NCI-H526 (cell line): ENCODE measurements around the gene ZFP92.
"Not testable (repeated sequence)": the region's sequence is repeated elsewhere in the genome, so short reads cannot be mapped to it uniquely, and the experiment has no call there.

Source experiments
- DNase-seq, 2 experiments: peaks; one replicate each; lab custom pipeline; 2025; lab: John Stamatoyannopoulos, UW

ZFP92 gene

DNA sequence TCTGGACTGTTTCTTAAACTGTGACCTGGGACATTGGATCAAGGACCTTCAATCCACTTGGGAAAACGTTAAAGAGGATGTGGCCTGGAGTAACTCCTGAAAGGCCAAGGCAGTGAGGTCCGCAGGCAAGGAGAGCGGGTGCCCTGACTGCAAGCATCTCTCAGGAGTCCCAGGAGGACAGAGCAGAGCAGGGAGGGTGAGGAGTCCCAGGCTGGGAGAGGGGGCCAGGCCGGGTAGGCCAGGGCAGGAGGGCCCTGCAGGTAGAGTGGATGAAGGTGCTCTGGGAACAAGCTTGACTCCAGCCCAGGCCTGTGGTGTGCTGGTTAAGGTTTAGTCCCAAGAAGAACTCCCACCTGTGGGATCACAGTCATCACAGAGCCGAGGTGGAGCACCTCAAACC, 23.9 kb upstream of the ZFP92 start:
- no peak for DNase-seq

DNA sequence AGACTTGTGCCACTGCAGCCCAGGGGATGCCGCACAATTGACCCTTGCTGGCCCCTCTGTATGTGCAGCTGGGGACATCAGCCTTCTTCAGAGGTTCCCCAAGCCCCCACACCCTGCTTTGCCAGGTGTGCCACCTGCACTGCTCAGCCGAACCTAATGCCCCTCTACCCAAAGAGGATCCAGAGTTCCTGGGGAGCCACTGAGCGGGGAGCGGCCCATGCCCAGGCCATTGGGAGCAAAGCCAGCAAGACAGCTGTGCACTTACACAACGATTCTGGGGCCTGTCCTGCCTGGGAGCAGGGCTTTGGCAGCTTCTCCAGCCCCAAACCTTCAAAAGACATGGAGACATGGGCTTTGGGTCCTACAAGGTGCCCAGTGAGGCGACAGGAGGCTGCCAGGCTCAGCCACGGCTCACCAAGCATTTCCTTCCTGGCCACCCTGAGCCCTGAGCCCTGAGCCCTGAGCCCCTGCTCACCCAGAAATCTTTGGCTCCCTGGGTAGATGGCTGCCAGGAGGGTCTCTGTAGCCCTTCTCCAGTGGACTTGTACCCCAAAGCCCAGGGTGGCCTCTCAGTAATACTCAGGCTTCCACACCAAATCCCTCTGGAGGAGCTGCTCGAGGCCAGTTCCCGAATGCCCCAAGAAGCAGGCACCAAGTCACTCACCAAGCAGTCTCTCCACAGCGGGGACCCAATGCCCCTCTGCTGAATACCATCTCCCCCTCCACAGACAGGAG, 23.1 kb upstream of the ZFP92 start:
- no peak for DNase-seq

DNA sequence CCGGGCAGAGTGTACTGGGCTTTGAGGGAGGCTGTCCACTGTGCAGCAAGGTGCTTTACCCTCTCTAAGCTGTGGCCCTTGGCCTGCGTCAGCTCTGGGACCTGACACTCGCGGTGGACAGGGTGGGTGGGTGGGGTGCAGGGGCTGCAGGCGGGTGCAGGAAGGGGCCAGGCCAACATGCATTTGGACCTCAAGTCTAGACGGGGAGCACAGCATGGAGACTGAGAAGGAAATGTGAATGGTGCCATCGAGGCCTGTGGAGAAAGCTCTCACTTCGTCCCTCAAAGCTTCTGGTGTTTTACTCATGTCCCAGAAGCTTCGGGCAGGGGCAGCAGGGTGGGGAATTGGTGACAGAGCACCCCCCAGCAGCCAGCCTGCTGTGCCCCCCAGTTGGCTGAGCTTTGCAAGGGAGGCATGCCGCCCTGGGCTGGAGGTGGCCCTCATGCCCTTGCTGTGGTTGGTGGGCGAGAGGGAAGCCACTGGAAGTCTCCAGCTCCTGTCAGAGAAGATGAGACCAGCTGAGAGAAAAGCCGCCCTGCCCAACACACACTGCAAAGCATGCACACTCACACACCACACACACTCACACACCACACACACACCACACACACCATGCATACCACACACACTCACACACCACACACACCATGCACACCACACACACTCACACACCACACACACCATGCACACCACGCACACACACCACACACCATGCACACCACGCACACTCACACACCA, 22.4 kb upstream of the ZFP92 start:
- DNase-seq = no peak

DNA sequence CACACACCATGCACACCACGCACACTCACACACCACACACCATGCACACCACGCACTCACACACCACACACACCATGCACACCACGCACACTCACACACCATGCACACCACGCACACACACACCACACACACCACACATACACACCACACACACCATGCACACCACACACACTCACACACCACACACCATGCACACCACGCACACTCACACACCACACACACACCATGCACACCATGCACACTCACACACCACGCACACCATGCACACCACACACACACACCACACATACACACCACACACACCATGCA, 21.9 kb upstream of the ZFP92 start:
- not testable (repeated sequence) for DNase-seq

DNA sequence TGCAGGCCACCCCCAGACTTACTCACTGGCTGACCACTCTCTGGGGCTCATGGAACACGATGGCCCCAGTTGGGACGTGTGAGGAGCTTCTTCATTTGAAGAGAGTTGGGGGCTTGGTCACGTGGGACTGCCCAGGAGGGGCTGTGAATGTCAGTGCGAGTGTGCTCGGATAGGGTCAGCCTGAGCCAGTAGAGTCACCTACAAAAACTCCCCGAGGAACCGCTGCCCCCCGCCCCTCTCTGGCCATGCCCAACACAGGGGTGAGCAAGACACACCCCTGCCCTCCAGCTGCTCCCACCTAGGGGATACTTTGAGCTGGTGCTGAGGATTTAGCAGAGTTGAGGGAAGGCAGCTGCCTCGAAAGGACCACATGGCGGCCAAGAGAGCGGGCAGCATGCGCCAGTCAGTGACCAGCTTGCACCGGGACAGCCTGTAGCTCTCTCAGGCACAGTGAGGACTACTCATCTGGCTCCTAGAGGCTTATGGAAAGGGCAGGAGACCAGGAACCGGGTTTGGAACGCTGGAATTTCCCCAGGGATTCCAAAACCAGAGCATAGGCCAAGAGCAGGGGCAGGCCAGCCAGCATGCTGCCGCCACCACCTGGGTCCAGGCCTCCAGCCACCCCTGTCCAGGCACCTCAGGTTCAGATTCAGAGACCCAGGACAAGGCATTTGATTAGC, 18.5 kb upstream of the ZFP92 start:
- no peak for DNase-seq

DNA sequence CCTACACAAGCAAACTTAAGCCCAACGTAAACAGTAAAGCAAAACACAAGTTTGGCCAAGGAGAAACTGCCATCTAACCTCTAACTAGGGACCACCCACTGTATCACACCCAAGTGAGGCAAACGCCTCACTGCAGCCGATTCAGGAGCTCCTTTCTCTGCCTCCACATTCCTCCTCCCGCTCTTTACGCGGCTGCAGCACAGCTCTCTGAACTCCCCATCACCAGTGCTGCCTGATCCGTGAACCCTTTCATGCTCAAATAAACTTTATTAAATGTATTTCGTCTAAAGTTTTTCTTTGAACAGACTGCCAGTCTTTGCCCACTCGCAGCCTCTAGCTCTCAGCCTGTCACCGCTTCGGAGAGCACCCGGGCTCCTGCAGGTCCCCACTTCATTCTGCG, 16.7 kb upstream of the ZFP92 start:
- no peak for DNase-seq

DNA sequence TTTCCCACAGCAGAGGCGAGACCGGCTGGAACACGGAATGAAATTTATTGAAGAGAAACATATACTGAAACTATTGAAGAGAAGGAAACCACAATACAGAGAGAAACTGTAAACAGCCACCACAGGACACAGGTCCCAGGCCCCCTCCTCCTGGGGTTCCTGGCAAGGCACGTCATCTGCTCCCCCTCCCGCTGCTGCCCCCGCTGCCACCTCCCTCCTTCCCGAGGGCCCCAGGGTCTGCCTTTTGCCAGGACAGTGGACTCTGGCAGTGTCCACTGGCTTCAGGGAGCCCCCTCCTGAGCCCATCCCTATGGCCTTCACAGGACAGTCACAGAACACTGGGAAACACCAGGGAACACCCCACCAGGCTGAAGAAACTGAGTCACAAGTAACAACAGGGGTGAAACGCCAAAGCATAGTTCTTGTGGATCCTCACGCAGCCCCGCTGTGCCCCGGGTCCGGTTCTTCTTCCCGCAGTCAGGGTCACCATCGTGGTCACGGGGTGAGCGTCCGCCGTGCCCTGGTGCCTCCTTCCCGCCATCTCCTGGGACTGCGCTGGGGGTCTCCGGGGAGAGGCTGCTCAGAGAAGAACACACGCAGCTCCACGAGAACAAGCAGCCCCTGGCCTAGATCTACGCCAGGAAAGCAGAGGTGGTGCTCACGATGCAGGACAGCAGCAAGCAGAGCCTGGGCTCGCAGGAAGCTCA, 15.5 kb upstream of the ZFP92 start:
- no peak for DNase-seq

DNA sequence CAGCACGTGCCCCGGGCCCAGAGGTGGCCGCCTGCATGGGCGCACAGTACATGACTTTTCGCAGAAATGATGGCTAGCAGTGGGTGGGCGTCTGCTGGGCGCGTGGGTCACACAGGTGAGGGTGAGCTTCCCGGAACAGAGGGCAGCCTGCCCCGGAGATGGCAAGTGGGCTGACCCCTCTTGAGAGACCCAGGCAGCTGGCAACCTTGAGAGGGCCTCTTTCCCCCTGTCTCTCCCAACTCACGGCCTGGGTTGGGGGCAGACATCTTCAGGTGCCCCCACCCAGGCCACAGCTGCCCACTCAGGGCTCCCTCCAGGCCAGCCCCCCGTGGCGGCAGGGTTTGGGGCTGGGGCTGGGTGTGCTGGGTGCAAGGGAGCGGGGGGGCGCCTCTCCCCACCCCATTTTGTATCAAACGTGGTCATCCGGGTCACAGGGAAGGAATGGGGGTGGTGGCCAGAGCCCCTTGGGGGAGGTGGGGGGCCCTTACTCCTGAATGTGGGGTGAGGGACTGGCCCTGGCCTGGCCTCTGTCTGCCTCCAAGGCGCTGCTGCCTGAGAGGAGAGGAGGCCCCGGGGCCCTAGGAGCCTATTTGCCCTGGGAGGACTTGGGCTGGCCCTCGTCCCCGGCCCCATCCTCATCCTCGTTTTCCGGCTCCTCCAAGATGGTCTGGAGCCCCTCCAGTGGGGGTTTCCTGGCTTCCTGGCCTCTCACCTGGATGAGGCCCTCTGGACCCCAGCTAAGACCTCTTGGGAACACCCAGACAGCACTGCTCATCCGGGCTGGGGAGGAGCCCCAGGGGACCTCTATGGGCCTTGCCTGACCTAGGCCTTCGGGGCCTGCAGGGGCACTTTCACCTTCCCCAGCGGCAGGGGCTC, 14.7 kb upstream of the ZFP92 start:
- DNase-seq = no peak

DNA sequence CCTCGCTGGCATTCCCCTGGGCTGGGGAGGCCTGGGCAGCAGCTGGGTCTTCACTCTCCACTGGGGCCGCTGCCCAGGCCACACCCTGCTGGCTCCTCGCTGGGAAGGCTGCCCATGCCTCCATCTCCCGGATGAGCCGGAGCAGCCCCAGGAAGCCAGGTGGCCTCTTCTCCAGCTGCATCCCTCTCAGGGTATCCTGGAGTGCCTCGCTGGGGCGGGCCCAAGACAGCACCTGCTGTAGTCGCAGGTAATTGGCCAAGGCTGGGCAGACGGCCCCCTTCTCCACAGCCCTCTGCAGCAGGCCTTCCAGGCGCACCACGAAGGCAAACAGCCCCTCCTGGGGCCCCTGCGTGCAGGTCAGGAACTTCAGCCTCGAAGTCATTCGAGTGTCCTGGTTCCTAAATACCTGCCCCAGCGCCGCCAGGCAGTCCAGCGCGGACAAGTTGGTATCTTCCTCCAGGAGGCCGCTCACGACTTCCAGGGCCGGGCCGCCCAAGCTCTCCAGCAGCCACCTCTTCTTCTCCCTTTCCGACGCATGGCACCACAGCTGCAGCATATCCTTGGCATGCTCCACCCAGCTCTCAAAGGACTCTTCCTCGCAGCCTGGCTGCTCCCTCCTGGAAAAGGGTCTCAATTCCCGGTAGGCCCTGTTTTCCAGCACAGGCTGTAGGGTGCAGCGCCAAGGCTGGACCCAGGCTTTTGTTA, 13.9 kb upstream of the ZFP92 start:
- no peak for DNase-seq

DNA sequence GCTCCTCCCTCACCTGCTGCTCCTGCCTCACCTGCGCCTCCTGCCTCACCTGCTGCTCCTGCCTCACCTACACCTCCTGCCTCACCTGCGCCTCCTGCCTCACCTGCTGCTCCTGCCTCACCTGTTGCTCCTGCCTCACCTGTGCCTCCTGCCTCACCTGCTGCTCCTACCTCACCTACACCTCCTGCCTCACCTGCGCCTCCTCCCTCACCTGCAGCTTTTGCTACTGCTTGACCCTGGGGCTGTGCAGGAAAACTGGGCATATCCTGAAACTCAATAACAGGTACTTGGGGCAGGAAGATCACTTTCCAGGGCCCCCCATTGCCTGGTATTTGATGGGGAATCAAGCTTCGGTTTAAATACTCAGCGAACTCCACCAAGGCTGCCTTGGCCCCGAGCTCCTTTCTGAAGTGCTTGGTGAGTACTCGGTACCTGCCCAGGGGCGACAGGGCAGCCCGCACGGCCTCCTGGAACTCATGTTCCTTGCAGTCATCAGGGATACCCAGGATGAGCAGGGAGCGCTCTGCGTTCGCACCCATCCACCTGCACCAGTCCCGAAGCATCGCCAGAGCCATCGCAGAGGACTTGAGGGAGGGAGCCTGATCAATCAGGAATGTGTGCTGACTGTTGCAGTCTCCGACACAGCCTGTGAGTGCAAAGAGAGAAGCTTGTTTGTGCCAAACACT, 12.9 kb upstream of the ZFP92 start:
- DNase-seq = no peak

DNA sequence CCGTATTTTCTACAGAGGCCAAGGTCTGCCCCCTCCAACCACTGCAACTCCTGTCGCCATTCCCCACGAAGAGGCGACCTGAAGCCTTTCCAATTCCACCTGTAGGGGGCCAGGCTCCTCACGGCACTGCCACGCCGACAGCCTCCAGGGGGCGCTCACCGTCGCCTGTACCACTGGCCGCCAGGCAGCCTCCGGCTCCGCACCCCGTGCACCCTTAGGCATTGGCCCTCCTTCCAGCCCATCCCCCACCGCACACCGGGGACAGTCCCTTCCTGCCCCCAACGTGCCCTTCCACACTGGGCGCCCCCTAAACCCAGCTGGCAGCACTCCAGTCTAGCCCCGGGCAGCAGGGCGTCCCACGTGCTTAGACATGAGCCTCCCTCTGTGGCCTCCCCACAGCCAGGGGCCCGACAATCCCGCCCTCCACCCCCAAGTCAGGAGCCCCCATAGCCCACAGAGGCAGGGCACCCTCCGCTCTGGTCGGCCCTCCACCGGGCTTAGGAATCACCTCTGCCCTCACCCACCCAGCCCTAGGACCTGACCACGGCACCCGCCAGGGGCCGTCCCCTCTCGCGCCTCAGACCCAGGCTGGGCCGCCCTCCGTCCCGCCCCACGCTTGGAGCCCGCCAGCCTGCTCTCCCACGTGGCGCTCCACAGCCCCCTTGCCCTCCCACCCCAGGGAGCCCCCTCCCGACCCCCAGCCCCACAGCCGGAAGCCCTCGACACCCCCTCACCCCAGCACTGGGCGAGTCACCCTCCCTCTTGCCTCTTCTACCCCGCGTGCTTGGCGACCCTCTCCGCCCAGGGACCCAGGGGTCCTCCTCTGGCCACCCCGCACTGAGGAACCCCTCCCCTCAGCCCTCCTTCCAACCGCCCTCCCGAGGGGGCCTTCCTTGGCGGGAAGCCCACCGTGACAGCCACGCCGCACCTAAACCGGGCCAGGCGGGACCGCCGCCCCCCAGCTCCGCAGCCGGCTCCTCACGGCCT, 10.8 kb upstream of the ZFP92 start:
- peak; percentile 20 to 61 for DNase-seq

DNA sequence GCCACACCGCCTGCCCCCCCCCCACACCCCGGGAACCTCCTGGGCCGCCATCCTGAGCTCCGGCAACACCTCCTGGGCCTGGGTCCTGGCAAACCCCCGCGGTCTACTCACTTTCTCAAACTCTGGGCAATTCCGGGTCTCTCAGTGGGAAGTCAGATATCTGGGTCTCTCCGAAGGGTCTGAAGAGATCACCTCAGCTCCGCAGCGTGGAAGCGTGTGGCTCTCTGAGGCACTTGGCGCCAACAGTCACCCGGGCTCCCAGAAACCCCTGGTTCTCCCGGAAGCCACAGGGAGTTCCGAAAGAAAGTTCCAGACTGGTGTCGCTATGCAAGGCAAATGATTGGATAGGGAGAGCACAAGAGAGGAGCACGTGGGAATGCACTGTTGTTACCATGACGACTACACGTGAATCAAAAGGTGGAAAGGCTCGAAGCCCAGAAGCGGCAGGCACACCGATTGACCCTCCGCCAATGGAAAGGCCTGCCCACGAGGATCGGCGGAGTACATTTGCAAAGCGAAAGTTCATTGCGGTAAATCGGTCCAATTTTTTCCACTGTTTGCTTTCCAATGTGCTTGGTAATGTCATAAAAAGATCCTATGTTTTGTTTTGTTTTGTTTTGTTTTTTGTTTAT, 10.0 kb upstream of the ZFP92 start, which contains the start of gene PNMA6E:
Gene PNMA6E (minus strand): TSS at position 218 of the 632 bp plus-strand sequence. CDS start 2,501 bp downstream, outside the sequence.
- no peak for DNase-seq

DNA sequence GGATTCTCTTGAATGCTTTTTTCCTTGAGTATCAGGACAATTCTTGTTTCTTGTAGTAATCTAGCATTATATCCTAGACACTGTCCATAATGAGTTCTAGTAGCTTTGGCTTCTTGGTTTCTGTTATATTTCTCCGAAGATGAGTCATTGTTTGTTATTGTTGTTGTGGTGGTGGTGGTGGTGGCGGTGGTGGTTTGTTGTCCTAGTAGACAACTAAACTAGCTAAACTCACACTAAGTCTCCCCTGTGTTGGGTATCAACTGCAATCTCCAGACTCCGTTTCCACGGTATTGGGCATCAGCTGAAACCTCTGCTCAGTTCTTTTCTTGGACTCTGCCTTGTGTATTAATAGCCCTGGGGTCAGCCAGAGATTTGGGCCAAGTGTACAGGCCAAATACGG, 6.9 kb upstream of the ZFP92 start:
- DNase-seq = not testable (repeated sequence)

DNA sequence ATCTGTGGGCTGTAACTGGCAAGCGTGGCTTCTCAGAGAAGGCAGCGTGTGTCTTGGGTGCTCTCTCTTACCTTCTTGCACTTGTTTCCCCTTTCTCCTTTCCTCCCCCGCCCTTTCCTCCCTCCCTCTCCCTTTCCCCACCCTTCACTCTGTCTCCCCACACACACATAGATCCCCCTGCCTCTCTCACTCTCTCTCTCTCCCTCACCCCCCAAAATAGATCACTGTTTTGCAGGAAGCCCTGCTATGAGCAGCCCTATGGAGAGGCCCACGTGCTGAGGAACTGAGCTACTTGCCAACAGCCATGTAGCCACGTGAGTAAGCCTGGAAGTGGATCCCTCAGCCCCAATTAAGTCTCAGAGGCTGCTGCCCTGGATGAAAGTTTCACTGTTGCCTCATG, 5.8 kb upstream of the ZFP92 start:
- DNase-seq = no peak

DNA sequence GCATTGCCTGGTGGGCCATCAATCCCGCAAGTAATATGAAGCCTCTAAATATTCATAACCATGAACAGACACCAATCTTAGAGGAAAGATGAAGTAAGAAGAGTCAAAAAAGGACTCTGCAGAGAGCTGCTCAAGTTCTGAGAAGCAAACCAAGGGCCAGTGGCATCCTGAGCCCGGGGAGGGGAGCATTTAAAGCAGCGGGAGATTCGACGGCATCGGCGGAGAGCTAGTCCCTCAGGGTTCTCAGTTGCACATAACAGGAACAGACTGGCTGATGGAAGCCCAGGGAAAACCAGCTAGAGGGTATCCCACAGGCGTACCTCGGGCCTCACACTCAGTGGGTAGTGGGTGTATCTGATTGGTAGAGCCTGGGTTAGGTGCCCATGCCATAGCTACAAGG, 5.3 kb upstream of the ZFP92 start:
- DNase-seq = no peak

DNA sequence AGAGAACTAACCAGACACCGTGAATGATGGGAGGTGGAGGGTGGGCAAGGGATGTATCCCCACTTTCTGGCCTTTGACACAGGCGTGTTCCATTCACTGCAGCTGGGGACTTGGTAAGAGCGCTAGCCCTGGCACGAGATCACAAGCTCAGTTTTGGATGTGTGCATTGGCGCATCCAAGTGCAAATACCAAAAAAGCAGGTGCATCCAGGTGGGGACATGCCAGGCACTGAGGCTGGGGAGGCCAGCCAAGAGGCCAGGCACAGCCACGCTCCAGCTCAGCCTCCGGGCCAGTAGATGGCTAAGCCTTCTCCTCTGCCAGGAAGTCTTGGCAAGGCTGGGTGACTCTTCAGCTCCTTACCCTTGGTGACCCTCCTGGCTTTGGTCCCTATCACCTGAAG, 4.4 kb upstream of the ZFP92 start:
- no peak for DNase-seq

DNA sequence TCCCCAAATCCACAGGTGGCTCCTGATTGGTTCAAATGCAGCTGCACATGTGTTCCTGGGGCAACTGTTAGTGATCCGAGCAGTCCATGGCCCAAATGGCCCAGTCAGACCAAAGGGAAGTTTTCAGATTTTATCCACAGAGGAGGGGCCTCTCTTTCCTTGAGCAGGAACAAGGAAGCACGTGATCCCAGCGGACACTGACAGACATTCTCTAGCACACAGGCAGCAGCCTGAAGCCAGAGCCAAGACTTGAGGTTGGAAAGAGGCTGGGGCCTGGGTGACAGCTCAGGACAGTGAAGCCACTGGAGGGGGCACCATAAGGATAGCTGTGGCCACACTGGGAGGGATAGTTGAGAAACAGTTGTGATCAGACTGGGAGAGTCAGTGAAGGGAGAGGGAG, 3.5 kb upstream of the ZFP92 start:
- no peak for DNase-seq

DNA sequence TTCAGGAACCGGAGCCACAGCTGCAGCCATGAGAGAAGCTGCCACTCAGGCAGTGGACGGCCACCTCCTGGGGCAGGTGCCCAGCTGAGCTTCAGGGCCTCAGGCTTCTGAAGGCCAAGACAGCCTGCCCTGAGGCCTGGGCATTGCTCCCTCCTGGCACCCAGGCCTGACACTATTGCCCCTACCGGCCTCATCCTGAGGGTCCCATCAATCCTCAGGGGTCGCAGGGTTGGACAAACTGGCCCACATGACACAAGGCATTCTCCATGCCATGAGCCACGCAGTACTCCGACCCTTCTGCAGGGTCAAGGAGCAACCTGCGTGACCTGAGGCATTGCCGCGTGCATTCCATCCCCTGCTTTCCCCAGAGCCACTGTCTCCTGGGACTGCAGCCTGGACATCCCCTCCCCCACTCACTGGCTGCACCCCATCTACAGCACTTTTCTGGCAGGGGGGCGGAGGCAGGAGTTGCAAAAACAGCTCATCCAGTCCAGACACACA, 3.0 kb upstream of the ZFP92 start:
- no peak for DNase-seq
